ENCODE results near the gene EYA2.

DNA sequence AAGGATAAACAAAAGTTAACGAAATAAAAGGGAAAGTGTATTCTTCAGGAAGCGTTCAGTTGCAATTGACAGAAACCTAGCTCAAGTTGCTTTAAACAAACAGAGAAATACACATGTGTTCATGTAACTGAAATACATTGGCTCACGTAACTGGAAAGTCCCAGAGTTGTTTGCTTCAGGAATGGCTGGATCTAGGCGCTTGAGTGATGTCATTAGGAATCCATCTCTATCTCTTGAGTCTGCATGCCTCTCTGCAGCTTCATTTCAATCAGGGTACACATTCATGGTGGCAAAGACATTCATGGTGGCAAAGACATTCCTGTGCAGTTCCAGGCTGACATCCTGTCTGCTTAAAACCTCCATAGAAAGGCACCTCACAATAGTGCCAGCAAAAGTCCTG, 45.4 kb upstream of the EYA2 start:
- TF ChIP-seq, protein P1, sequence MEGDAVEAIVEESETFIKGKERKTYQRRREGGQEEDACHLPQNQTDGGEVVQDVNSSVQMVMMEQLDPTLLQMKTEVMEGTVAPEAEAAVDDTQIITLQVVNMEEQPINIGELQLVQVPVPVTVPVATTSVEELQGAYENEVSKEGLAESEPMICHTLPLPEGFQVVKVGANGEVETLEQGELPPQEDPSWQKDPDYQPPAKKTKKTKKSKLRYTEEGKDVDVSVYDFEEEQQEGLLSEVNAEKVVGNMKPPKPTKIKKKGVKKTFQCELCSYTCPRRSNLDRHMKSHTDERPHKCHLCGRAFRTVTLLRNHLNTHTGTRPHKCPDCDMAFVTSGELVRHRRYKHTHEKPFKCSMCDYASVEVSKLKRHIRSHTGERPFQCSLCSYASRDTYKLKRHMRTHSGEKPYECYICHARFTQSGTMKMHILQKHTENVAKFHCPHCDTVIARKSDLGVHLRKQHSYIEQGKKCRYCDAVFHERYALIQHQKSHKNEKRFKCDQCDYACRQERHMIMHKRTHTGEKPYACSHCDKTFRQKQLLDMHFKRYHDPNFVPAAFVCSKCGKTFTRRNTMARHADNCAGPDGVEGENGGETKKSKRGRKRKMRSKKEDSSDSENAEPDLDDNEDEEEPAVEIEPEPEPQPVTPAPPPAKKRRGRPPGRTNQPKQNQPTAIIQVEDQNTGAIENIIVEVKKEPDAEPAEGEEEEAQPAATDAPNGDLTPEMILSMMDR (conservative IDR thresholded peaks at IDR 0.05; ENCODE audit: low read depth, low read length), result no peak
- TF ChIP-seq EZH2phosphoT487 (IDR thresholded peaks at IDR 0.05; ENCODE audit: borderline replicate concordance, low read length), result no peak
